ENCODE measurements around the gene NOS1AP. TPM values are rescaled to one million over a fixed set of nuclear protein-coding genes. Genes with fewer than 3 reads are reported as not detected.
"Not testable (repeated sequence)": the region's sequence is repeated elsewhere in the genome, so short reads cannot be mapped to it uniquely, and the experiment has no call there.

Gene NOS1AP
- total RNA-seq, 1 experiment from 2014 or later: 9.0 TPM

- no peak for DNase-seq (ENCODE audit: low spot score)
Measured at GRCh38 chr1:162326559-162326958, 257.1 kb downstream of the NOS1AP start.

GRCh38 chr1:162327144-162327787, 257.8 kb downstream of the NOS1AP start:
- DNase-seq (ENCODE audit: low spot score): no peak

- DNase-seq (ENCODE audit: low spot score): no peak
Measured at GRCh38 chr1:162327788-162328165, 258.3 kb downstream of the NOS1AP start.

GRCh38 chr1:162328512-162328911, 259.0 kb downstream of the NOS1AP start:
- no peak for DNase-seq (ENCODE audit: low spot score)

GRCh38 chr1:162329826-162330225, 260.3 kb downstream of the NOS1AP start:
- DNase-seq (ENCODE audit: low spot score): no peak

GRCh38 chr1:162333991-162334390, 264.5 kb downstream of the NOS1AP start:
- no peak for DNase-seq (ENCODE audit: low spot score)

- no peak for DNase-seq (ENCODE audit: low spot score)
Measured at GRCh38 chr1:162335126-162335525, 265.6 kb downstream of the NOS1AP start.

- no peak for DNase-seq (ENCODE audit: low spot score)
Measured at GRCh38 chr1:162336621-162337285, 267.3 kb downstream of the NOS1AP start.

GRCh38 chr1:162342452-162342983, 273.0 kb downstream of the NOS1AP start:
- DNase-seq (ENCODE audit: low spot score): no peak

GRCh38 chr1:162343470-162343869, 274.0 kb downstream of the NOS1AP start:
- DNase-seq (ENCODE audit: low spot score): no peak

- DNase-seq (ENCODE audit: low spot score): peak; percentile 62
Measured at GRCh38 chr1:162347281-162347680, 277.8 kb downstream of the NOS1AP start.

GRCh38 chr1:162349635-162350330, 280.3 kb downstream of the NOS1AP start:
- peak; percentile 71 for DNase-seq (ENCODE audit: low spot score)

DNA sequence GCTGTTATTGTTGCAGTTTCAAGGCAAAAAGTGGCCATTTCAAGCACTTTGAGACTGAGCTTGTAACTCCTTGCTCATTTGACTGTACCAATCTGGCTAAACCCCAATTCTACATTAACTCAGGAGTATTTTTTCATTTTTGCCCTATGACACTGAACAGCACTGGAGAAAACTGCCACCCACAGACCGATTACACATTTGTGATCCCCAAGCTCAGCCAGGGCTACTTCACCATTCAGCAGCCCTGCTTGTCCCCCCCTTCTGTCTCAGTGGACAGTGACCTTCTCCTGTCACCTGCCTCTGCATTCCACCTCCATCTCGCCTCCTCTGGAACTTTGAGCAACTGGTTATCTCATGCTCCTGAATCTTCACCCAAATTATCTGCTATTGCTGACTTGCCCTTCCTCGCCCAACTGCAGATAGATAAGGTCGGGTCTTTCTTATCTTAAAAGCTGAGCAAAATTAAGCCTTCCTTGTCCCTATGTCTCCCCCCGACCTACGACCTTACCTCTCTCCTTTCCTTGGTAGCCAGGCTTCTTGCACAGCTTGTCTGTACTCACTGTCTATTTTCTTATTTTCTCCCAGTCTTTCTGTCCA, 281.9 kb downstream of the NOS1AP start:
- no peak for DNase-seq (ENCODE audit: low spot score)

- DNase-seq (ENCODE audit: low spot score): not testable (repeated sequence)
Measured at GRCh38 chr1:162351874-162352273, 282.4 kb downstream of the NOS1AP start.

GRCh38 chr1:162353078-162353477, 283.6 kb downstream of the NOS1AP start:
- no peak for DNase-seq (ENCODE audit: low spot score)

- DNase-seq (ENCODE audit: low spot score): no peak
Measured at GRCh38 chr1:162353702-162354101, 284.2 kb downstream of the NOS1AP start.

- DNase-seq (ENCODE audit: low spot score): peak; percentile 53
Measured at GRCh38 chr1:162357681-162358266, 288.3 kb downstream of the NOS1AP start.

GRCh38 chr1:162358928-162359327, 289.4 kb downstream of the NOS1AP start:
- DNase-seq (ENCODE audit: low spot score): no peak

- DNase-seq (ENCODE audit: low spot score): no peak
Measured at GRCh38 chr1:162359523-162360236, 290.2 kb downstream of the NOS1AP start.

DNA sequence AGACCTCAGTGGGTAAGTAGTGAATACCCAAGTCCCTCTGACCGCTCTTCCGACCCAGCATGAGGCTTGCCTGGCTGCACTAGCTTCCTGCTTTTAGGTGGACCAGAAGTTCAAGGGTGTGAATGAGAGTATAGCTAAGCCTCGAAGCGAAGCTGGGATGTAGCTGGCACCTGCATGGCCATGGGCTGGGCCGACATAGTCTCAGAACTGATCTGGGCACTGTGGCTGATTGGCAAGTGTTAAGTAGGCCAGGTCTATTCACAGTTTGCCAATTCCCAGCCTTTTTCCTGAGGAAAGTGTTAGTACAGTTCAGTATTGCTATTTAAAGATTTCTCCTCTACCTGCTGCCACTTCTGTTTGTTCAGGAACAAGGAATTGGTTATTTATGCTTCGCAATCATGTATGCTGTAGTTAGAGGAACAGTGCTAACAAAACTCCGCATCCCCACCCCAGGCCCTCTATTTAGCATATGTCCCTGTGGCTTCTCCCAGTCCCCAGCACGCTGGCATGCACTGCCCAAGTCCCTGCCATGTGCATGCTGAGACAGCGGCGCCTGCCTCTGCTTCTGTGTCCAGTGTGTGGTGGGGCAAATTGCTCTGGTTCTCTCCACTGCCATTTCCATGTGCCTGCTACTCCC, 290.9 kb downstream of the NOS1AP start:
- DNase-seq (ENCODE audit: low spot score): no peak

GRCh38 chr1:162360874-162361260, 291.4 kb downstream of the NOS1AP start:
- no peak for DNase-seq (ENCODE audit: low spot score)
